ENCODE data around the gene MIOX. TPM values are rescaled to one million over a fixed set of nuclear protein-coding genes. Genes with fewer than 3 reads are reported as not detected.

Gene MIOX
- total RNA-seq = not detected

DNA sequence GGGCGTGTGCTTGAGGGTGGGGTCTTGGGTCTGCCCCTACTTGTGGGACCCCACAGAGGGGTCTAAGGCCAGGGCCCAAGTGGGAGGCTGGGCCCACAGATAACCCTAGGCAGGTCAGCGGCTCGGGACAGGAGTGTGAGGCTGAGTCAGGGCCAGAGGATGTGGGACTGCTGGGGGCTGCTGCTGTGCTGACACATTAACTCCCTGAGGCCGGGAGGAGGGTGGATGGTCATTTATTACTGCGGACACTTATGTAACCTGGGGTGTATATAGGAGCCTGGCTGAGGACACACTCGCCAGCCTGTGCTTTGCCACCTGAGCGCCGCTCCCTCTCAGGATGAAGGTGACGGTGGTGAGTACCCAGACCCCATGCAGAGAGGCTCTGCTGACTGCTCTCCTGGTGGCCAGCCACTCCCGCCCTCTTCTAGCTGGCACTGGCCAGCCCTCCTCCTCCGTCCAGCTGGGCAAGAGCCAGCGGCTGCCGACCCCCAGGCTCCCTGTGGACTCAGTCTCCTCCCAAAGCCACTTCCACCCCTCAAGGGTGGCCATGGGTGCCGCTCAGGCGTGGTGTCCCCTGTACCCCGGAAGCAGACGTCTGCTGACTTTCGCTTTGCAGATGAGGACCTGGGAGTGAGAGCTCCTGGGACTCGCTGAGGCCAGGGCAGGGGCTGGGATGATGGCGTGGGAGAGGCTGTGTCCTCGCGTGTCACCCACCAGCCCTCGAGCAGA lies at the start of gene MIOX:
Gene MIOX (plus strand): TSS at position 299 of the 729 bp plus-strand sequence. CDS start 39 bp downstream, at position 338.

DNA sequence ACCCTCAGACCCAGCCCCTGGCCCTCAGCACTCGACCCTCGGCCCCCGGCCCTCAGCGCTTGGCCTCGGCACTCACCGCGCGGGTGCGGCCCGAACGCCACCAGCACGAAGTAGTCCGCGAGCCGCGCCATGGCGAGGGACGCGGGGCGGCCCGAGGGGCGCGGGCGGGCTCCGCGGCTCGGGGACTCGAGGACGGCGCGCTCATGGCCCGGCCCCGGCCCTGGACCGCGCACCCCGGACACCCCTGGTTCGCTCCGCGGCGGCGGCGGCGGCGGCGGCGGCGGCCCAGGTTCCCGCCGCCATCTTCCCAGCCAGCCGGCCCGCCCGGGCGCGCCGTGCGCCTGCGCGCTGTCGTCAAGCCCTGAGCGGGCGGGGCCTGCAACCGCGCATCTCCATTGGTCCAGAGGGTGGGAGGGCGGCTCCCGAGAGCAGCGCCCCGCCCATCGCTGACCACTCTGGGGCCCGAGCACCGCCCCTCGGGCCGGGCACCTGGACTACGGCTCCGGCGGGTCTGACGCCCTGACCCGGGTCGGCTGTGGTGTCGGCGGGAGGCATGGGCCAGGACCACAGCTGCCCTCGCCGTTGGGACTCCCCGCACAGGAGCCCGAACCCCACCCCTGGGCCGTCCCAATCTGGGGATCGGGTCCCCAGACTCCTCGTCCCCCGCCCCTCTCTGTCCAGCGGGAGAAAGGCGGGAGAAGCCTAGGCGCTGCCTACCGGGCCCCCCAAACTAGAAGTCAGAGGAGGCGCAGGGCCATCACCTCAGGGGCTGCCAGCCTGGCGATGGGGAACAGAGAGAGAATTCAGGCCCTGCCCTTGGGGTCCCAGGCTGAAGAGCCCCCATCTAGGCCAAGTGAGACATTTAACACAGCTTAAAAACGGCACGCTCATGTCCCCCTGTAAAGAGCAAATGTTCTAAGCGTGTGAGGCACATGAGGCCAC lies 11.7 kb upstream of the MIOX start, which contains the start of gene SBF1:
Gene SBF1 (minus strand): TSS at position 326 of the 942 bp plus-strand sequence. CDS start 195 bp downstream, at position 131.

DNA sequence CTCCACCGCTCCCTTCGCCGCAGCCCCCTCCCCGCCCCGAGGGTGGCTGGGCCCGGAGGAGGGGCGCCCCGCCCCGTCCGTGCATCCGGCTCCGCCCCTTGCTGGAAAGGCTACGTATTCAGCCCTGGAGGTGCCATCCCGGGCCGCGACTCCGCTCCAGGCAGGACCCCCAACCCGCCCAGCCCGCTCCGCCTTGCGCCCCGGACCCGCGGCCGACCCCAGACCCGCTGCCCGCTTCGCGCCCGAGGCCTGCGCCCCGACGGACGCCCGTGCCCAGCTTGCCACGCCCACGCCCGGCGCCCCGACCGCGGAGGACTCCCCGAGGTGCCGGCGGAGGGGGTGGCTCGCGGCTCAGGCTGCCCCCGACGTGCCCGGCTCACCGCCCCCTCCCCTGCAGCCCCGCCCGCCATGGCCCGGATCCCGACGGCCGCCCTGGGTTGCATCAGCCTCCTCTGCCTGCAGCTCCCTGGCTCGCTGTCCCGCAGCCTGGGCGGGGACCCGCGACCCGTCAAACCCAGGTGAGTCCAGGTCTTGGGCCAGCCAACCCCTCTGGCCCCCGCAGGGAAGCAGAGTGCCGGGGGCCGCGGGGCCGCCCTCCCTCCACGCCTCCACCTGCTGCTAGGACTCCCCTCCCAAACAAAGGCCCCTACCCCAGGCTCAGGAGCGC lies 5.1 kb upstream of the MIOX start, which contains the start of gene ADM2:
Gene ADM2 (plus strand): TSS at position 104 of the 667 bp plus-strand sequence. CDS start 305 bp downstream, at position 409.

DNA sequence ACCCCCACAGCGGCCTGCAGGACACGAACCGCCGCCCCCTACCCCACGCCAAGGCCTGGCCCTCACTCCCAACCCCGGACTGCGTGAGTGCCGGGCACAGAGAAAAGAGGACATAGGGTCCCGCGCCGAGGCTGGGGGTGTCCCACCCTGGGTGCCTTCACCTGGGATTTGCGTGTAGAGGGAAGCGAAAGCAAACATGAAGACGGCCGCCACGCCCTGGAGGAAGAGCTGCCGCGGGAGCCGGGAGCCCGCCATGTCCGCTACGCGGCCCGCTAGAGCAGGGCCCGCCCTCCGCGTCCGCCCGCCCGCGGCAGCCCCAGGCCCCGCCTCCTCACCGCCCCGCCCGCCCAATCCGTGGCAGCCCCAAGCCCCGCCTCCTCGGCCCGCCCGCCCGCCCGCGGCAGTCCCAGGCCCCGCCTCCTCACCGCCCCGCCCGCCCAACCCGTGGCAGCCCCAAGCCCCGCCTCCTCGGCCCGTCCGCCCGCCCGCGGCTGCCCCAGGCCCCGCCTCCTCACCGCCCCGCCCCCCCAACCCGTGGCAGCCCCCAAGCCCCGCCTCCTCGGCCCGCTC lies 20.8 kb downstream of the MIOX start, which contains the start of gene LMF2:
Gene LMF2 (minus strand): TSS at position 282 of the 570 bp plus-strand sequence. CDS start 27 bp downstream, at position 255.

DNA sequence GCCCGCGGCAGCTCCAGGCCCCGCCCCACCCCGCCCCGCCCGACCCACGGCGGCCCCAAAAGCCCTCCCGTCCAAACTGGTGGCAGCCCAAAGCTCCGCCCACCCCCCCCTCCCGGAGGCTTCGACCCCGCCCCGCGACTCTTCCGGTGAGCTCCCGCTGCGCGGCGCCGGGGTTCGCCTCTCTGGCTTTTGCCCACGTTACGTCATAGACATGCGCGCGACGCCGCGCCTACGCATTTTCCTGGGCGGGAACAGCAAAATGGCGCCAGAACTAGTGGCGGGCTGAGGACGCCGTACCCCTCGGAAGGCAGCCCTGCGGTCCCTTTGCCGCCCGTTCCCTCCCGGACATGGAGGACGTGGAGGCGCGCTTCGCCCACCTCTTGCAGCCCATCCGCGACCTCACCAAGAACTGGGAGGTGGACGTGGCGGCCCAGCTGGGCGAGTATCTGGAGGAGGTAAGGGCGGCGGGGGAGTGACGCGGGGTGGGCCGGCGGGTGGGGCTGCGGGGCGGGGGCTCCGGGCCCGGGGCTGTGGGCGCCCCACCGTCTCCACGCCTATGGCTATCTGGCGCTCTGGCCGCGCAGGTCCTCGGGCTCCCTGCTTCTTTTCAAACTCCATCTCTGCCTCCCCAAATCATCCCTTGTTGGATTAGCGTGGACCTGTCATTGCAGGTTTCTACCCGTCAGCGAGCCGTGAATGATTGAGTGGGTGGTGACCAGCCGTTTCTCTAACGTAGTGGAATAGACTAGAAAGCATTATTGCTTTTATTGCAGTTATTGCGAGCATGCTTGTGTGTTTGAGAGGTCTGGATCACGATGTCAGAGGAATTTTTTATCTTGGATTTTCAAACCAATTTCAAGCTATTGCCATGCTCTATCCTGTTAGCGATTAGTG lies 21.6 kb downstream of the MIOX start, which contains the start of gene NCAPH2:
Gene NCAPH2 (plus strand): TSS at position 234 of the 894 bp plus-strand sequence. CDS start 114 bp downstream, at position 348.

DNA sequence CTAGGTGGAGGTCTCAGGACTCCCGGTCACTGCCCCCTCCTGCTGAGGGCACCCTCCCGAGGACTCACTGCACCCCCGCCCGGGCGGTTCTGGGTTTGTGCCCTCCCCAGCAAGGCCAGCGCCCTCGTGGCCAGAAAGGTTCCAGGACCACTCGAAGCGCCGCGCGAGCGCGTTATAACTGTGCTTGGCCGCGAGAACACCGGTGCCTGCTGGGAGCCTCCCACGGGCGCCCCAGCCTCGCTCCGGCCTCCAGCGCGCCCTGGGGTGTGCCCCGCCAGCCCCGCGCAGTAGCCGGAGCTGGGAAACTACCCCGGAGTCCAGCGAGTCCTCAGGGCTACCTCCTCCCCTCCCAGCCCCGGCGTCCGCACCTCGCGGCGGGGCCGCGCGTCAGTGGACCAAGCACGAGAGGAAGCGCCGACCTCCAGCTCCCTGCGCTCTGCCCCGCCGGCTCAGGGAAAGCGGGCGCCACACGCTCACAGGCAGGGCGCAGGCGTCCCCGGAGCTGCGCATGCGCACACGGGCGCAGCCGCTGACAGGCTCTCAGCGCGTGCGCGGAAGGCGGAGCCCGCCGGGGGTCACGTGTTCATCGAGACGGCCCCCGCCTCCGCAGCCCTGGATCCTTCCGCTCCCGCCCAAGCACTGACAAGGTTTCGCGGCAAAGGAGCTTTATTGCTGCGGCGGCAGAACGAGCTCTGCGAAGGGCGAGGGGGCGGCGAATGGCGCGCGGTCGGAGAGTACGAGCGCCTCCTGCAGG lies 38.6 kb downstream of the MIOX start, which contains the start of gene SCO2:
Gene SCO2 (minus strand): TSS at position 495 of the 754 bp plus-strand sequence. CDS start 1,187 bp downstream, outside the sequence.

DNA sequence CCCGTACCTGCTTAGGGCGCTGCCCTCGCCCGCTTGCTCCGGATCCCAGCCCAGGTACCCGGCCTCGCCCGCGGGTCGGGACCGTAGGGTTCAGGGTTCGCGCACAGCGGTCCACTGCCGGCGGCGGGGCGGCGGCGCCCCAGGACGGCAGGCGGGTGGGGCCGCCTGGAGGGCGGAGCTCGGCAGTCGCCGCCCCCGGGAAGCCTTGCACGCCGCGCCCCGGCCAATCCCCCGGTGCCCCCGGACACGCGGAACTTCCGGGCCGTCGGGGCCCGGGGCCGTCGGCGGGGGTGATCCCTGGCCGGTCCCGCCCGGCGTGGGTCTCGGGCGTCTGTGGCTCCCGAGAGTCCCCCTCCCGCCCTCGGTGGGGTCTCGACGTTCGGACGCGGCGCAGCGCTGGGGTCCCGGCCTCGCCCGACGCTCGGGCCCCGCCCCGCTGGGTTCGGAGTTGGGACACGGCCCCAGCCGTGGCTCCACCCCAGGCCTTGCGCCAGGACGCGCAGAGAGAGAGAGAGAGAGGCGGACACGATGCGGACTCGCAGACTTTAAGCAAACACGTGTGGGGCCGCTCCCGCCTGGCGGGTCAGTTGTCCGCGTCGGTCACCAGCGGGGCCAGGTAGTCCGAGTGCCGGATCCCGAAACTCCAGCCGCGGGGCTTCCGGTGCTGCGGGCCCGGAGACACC lies 43.4 kb downstream of the MIOX start, which contains the start of gene TYMP:
Gene TYMP (minus strand): TSS at position 116 of the 683 bp plus-strand sequence. CDS start 303 bp downstream, outside the sequence.

Other genes starting within 250 kb of the MIOX start
- 34.4 TPM for gene TUBGCP6, start 241.8 kb upstream of the MIOX start, total RNA-seq
- gene HDAC10, start 235.6 kb upstream of the MIOX start, total RNA-seq = 19.6 TPM
- gene MAPK12, start 225.2 kb upstream of the MIOX start, total RNA-seq = 11.8 TPM
- gene MAPK11, start 216.5 kb upstream of the MIOX start, total RNA-seq = 13.4 TPM
- gene PLXNB2, start 179.2 kb upstream of the MIOX start, total RNA-seq = 52.4 TPM
- 24.2 TPM for gene DENND6B, start 159.8 kb upstream of the MIOX start, total RNA-seq
- 62.1 TPM for gene PPP6R2, start 143.5 kb upstream of the MIOX start, total RNA-seq
- 89.3 TPM for gene SBF1, start 11.8 kb upstream of the MIOX start, total RNA-seq
- not detected for gene ADM2, start 5.3 kb upstream of the MIOX start, total RNA-seq
- gene LMF2, start 20.8 kb downstream of the MIOX start, total RNA-seq = 16.6 TPM
- 44.5 TPM for gene NCAPH2, start 21.4 kb downstream of the MIOX start, total RNA-seq
- gene SCO2, start 38.7 kb downstream of the MIOX start, total RNA-seq = 0.92 TPM
- gene TYMP, start 43.2 kb downstream of the MIOX start, total RNA-seq = 4.6 TPM
- not detected for gene KLHDC7B, start 59.0 kb downstream of the MIOX start, total RNA-seq
- gene SYCE3, start 76.1 kb downstream of the MIOX start, total RNA-seq = not detected
- 9.2 TPM for gene CPT1B, start 91.6 kb downstream of the MIOX start, total RNA-seq
- gene CHKB, start 96.0 kb downstream of the MIOX start, total RNA-seq = 28.6 TPM
- gene MAPK8IP2, start 113.9 kb downstream of the MIOX start, total RNA-seq = 76.6 TPM
- gene ARSA, start 141.3 kb downstream of the MIOX start, total RNA-seq = 6.9 TPM
- 13.6 TPM for gene SHANK3, start 186.0 kb downstream of the MIOX start, total RNA-seq

Data from diencephalon (tissue), 1 donor.